ENCODE results near the gene TMEM147. TPM values are rescaled to one million over a fixed set of nuclear protein-coding genes. Genes with fewer than 3 reads are reported as not detected.

Gene TMEM147
- total RNA-seq, 1 donor from 2014 or later, result 77.7 TPM

GRCh38 chr19:35501684-35502083, 43.7 kb upstream of the TMEM147 start:
- TF ChIP-seq CTCF (IDR thresholded peaks at IDR 0.05), result no peak
- H3K4me3 ChIP-seq, result no peak overlapping the region
- no peak for ATAC-seq
- intact Hi-C loops (cut with DNase I), result no loop called here
- no peak overlapping the region for H3K27ac ChIP-seq
- no peaks in the 10 kb centered on the region for H3K4me1 ChIP-seq
- H3K36me3 ChIP-seq, result no peaks in the 10 kb centered on the region
- DNase-seq, result no peak
- H3K9me3 ChIP-seq, result no peaks in the 10 kb centered on the region
- H3K27me3 ChIP-seq, result no peaks in the 10 kb centered on the region

DNA sequence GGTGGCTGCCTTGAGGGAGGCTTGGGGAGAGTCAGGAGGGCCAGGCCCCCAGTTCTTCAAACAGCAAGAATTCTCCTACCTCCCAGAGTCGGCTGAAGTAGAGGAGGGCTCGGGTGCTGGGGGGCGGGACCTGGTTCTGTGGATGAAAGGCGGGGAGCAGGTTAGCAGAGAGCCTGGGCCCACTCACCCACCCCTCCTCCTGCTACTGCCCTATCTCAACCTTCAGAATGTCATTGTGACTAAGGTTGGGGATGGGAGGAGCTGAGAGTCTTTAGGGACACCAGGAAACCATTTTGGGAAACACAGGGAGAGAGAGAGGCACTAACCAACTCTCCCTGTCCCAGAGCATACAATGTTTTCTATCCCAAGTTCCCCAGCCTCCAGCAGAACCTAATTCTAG, 42.7 kb upstream of the TMEM147 start:
- no peak overlapping the region for H3K27ac ChIP-seq

GRCh38 chr19:35506011-35506410, 39.4 kb upstream of the TMEM147 start:
- H3K27ac ChIP-seq, result no peak overlapping the region
- no peak overlapping the region for H3K4me3 ChIP-seq
- intact Hi-C loops (cut with DNase I), result no loop called here
- ATAC-seq, result no peak
- TF ChIP-seq CTCF (IDR thresholded peaks at IDR 0.05), result no peak
- no peaks in the 10 kb centered on the region for H3K4me1 ChIP-seq
- DNase-seq, result no peak
- H3K9me3 ChIP-seq, result no peaks in the 10 kb centered on the region
- no peaks in the 10 kb centered on the region for H3K36me3 ChIP-seq
- peaks cover 5% of the 10 kb centered on the region for H3K27me3 ChIP-seq

More for the DNA sequence above, 42.7 kb upstream of the TMEM147 start:
- intact Hi-C loops (cut with DNase I), result no loop called here
- ATAC-seq, result no peak
- Histone ChIP-seq H3K9me3 (no peaks in the 10 kb centered on the region), H3K4me1 (no peaks in the 10 kb centered on the region), H3K4me3 (no peak overlapping the region), H3K27me3 (no peaks in the 10 kb centered on the region), H3K36me3 (no peaks in the 10 kb centered on the region)
- no peak for DNase-seq
- TF ChIP-seq CTCF (IDR thresholded peaks at IDR 0.05), result no peak

- no peak for DNase-seq
- no peaks in the 10 kb centered on the region for H3K9me3 ChIP-seq
- H3K27ac ChIP-seq, result no peak overlapping the region
- no peaks in the 10 kb centered on the region for H3K36me3 ChIP-seq
- intact Hi-C loops (cut with DNase I), result no loop called here
- no peaks in the 10 kb centered on the region for H3K4me1 ChIP-seq
- no peak overlapping the region for H3K4me3 ChIP-seq
- peaks cover 13% of the 10 kb centered on the region for H3K27me3 ChIP-seq
- no peak for ATAC-seq
- no peak for TF ChIP-seq CTCF (IDR thresholded peaks at IDR 0.05)
These were observed 37.9 kb upstream of the TMEM147 start for GRCh38 chr19:35507561-35507960.

DNA sequence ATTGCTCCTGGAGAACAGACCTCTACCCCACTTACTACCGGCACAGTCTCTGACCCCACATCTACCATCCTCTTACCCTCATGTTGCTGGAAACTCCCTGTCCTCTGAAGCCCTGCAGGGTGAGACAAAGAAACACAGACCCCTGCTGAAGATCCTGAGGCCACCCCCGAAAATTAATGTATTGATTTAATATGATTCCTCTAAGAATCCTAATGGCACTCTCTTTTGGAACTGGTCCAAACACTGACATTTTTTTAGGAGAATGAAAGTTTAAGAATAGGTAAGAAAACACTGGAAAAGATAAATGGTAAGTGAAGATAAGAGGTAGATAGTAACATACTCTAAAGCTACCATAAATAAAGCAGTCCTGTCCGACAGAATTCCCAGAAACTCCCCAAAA, 37.3 kb upstream of the TMEM147 start:
- Histone ChIP-seq H3K4me3 (no peak overlapping the region), H3K27me3 (peaks cover 15% of the 10 kb centered on the region), H3K27ac (no peak overlapping the region), H3K36me3 (no peaks in the 10 kb centered on the region), H3K9me3 (no peaks in the 10 kb centered on the region), H3K4me1 (no peaks in the 10 kb centered on the region)
- intact Hi-C loops (cut with DNase I), result no loop called here
- DNase-seq (no peak), ATAC-seq (no peak)
- TF ChIP-seq CTCF (IDR thresholded peaks at IDR 0.05), result no peak

DNA sequence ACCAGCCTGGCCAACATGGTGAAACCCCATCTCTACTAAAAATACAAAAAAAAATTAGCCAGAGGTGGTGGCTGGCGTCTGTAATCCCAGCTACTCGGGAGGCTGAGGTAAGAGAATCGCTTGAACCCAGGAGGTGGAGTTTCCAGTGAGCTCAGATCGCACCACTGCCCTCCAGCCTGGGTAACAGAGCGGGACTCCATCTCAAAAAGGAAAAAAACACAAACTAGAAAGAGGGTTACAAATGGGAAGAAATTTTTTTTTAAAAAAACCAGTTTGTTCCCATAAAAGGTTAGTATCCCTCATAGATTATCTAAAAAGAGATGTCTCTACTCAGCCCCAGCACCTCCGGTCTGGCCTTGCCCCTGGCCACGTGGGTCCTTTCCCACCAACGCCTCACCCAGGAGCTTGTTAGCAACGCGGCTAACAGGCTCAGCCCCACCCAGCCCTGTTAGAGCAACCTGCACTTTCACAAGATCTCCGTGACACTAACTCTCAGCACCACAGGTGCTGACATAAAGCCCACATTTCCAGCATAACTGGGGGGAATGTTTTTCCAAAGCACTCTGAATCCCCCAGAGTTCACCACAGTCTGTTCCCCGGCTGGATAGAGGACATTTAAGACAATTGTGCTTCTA, 36.3 kb upstream of the TMEM147 start:
- H3K27me3 ChIP-seq, result peaks cover 25% of the 10 kb centered on the region
- no peaks in the 10 kb centered on the region for H3K9me3 ChIP-seq
- peak overlapping the region; percentile 50 for H3K4me3 ChIP-seq
- no peaks in the 10 kb centered on the region for H3K4me1 ChIP-seq
- DNase-seq (peak; percentile 85), ATAC-seq (peak; percentile 79)
- peak overlapping the region; percentile 86 for H3K27ac ChIP-seq
- intact Hi-C loops (cut with DNase I), result no loop called here
- H3K36me3 ChIP-seq, result no peaks in the 10 kb centered on the region
- TF ChIP-seq CTCF (IDR thresholded peaks at IDR 0.05), result no peak

All from upper lobe of right lung (tissue), 1 donor.